Measurements from ENCODE around the gene SURF1.

Gene SURF1

GRCh38 chr9:133315997-133316396, 40.3 kb downstream of the SURF1 start:
- Histone ChIP-seq H3K9ac (ENCODE audit: low read depth, low read length) (no peak overlapping the region), H3K9me3 (ENCODE audit: insufficient read depth, low read length, severe bottlenecking) (no peaks in the 10 kb centered on the region), H3K79me2 (ENCODE audit: insufficient read depth, low read length) (no peaks in the 10 kb centered on the region), H3K4me1 (ENCODE audit: insufficient read depth, low read length) (no peaks in the 10 kb centered on the region), H3K27ac (ENCODE audit: low read length) (no peak overlapping the region), H3K27me3 (ENCODE audit: insufficient read depth, low read length, poor library complexity) (no peaks in the 10 kb centered on the region), H3K4me2 (ENCODE audit: insufficient read depth, low read length) (no peak overlapping the region), H3K36me3 (ENCODE audit: insufficient read depth, low read length) (no peaks in the 10 kb centered on the region), H3K4me3 (ENCODE audit: low read depth in 1 of 2, low read length in 2 of 2) (no peak overlapping the region), H4K20me1 (ENCODE audit: insufficient read depth, low read length) (no peaks in the 10 kb centered on the region), H2AFZ (ENCODE audit: low read depth, low read length) (no peak overlapping the region)
- ATAC-seq (ENCODE audit: insufficient read depth, low read depth) = no peak
- no peak for DNase-seq
- no peak for TF ChIP-seq EZH2 (IDR thresholded peaks at IDR 0.05; ENCODE audit: borderline replicate concordance, low read depth, low read length, severe bottlenecking)

DNA sequence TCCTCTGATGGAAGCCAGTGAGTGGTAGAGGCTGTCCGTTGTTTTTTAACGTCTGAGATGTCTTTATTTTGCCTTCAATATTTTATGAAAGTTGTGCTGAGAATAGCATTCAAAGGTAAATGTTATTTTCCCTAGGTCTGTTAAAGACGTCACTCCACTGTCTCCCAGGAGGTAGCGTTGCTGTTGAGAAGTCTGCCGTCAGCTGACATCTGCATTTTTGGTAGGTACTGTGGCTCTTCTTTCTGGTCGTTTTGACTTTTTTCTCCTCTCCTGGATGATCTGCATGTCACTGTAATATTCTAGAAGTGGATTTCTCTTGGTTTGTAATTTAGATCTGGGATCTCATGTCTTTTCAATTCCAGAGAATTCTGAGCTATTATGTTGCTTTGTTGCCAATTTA, 46.7 kb downstream of the SURF1 start:
- TF ChIP-seq EZH2 (IDR thresholded peaks at IDR 0.05; ENCODE audit: borderline replicate concordance, low read depth, low read length, severe bottlenecking) (no peak), CTCF (IDR thresholded peaks at IDR 0.05; ENCODE audit: borderline replicate concordance, extremely low read depth, low read length, poor library complexity, severe bottlenecking) (no peak)
- no peaks in the 10 kb centered on the region for H3K79me2 ChIP-seq (ENCODE audit: insufficient read depth, low read length)

DNA sequence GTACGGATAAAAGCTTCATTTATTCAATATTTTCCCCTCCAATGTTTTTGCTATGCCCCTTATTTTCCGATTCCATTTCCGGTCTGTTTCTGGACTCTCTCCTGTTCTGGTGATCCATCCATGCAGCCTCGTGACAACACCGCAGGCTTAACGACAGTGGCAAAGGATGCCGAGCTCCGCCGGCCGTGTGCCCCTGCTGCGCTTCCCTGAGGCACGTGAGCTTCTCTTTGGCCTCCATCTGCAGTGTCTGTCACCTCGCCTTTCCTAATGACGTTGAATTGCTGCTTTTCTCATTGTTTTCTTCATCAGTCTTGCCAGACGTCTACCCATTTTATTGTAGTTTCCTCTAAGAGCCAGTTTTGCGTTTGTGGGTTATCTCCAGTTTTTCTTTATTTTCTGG, 49.0 kb downstream of the SURF1 start:
- Histone ChIP-seq H3K27me3 (ENCODE audit: insufficient read depth, low read length, poor library complexity) (no peaks in the 10 kb centered on the region), H3K9me3 (ENCODE audit: insufficient read depth, low read length, severe bottlenecking) (no peaks in the 10 kb centered on the region), H4K20me1 (ENCODE audit: insufficient read depth, low read length) (no peaks in the 10 kb centered on the region), H3K27ac (ENCODE audit: low read length) (no peak overlapping the region), H3K4me1 (ENCODE audit: insufficient read depth, low read length) (no peaks in the 10 kb centered on the region), H3K36me3 (ENCODE audit: insufficient read depth, low read length) (no peaks in the 10 kb centered on the region), H3K4me3 (ENCODE audit: low read depth in 1 of 2, low read length in 2 of 2) (no peak overlapping the region), H3K4me2 (ENCODE audit: insufficient read depth, low read length) (no peak overlapping the region), H3K79me2 (ENCODE audit: insufficient read depth, low read length) (no peaks in the 10 kb centered on the region), H3K9ac (ENCODE audit: low read depth, low read length) (no peak overlapping the region), H2AFZ (ENCODE audit: low read depth, low read length) (no peak overlapping the region)
- ATAC-seq (ENCODE audit: insufficient read depth, low read depth) = no peak
- DNase-seq = no peak
- no peak for TF ChIP-seq CTCF (IDR thresholded peaks at IDR 0.05; ENCODE audit: borderline replicate concordance, extremely low read depth, low read length, poor library complexity, severe bottlenecking)

More for the DNA sequence above, 46.7 kb downstream of the SURF1 start:
- Histone ChIP-seq H3K4me1 (ENCODE audit: insufficient read depth, low read length) (no peaks in the 10 kb centered on the region), H3K36me3 (ENCODE audit: insufficient read depth, low read length) (no peaks in the 10 kb centered on the region), H3K9ac (ENCODE audit: low read depth, low read length) (no peak overlapping the region), H4K20me1 (ENCODE audit: insufficient read depth, low read length) (no peaks in the 10 kb centered on the region), H3K4me2 (ENCODE audit: insufficient read depth, low read length) (no peak overlapping the region), H3K9me3 (ENCODE audit: insufficient read depth, low read length, severe bottlenecking) (no peaks in the 10 kb centered on the region), H3K4me3 (ENCODE audit: low read depth in 1 of 2, low read length in 2 of 2) (no peak overlapping the region), H2AFZ (ENCODE audit: low read depth, low read length) (no peak overlapping the region), H3K27me3 (ENCODE audit: insufficient read depth, low read length, poor library complexity) (no peaks in the 10 kb centered on the region), H3K27ac (ENCODE audit: low read length) (no peak overlapping the region)
- DNase-seq (no peak), ATAC-seq (ENCODE audit: insufficient read depth, low read depth) (no peak)

GRCh38 chr9:133306242-133307204, 49.8 kb downstream of the SURF1 start:
- no peaks in the 10 kb centered on the region for H3K27me3 ChIP-seq (ENCODE audit: insufficient read depth, low read length, poor library complexity)
- H3K9ac ChIP-seq (ENCODE audit: low read depth, low read length) = no peak overlapping the region
- H3K4me3 ChIP-seq (ENCODE audit: low read depth in 1 of 2, low read length in 2 of 2) = no peak overlapping the region
- H2AFZ ChIP-seq (ENCODE audit: low read depth, low read length) = no peak overlapping the region
- no peaks in the 10 kb centered on the region for H3K4me1 ChIP-seq (ENCODE audit: insufficient read depth, low read length)
- no peaks in the 10 kb centered on the region for H4K20me1 ChIP-seq (ENCODE audit: insufficient read depth, low read length)
- no peak for ATAC-seq (ENCODE audit: insufficient read depth, low read depth)
- H3K36me3 ChIP-seq (ENCODE audit: insufficient read depth, low read length) = no peaks in the 10 kb centered on the region
- no peak overlapping the region for H3K27ac ChIP-seq (ENCODE audit: low read length)
- H3K4me2 ChIP-seq (ENCODE audit: insufficient read depth, low read length) = no peak overlapping the region
- no peak for TF ChIP-seq EZH2 (IDR thresholded peaks at IDR 0.05; ENCODE audit: borderline replicate concordance, low read depth, low read length, severe bottlenecking)
- H3K79me2 ChIP-seq (ENCODE audit: insufficient read depth, low read length) = no peaks in the 10 kb centered on the region
- no peaks in the 10 kb centered on the region for H3K9me3 ChIP-seq (ENCODE audit: insufficient read depth, low read length, severe bottlenecking)
- DNase-seq = no peak

All from DND-41 (cell line).